Fibroblast of gingiva (primary cell): ENCODE measurements around the gene FIBP.

Experiments
- DNase-seq: peaks from one replicate; pipeline ENCODE4 v3.0.0-alpha.2; 2011; ENCODE audit warnings: low read depth

FIBP gene

GRCh38 chr11:65844231-65844872, 43.9 kb downstream of the FIBP start:
- no peak for DNase-seq

GRCh38 chr11:65843811-65844210, 44.5 kb downstream of the FIBP start:
- DNase-seq = no peak

GRCh38 chr11:65842144-65842543, 46.1 kb downstream of the FIBP start:
- no peak for DNase-seq

GRCh38 chr11:65834202-65834601, 54.1 kb downstream of the FIBP start:
- DNase-seq = no peak
